OCI-LY1 (cell line): ENCODE measurements around the gene ACKR3.

Experiments used
- H2AFZ ChIP-seq: fragments of 200-600 bp; sonication (generic), shearing (Covaris generic); 2 replicates; pipeline ENCODE4 v1.6.0; 2014; ENCODE audit warnings: antibody characterized with exemption, mild to moderate bottlenecking, low read length
- H3F3A ChIP-seq: fragments of 200-600 bp; sonication (generic), shearing (Covaris generic); 2 replicates; pipeline ENCODE4 v1.6.0; 2014; ENCODE audit warnings: mild to moderate bottlenecking, antibody characterized with exemption, low read length, moderate library complexity; ENCODE audit not compliant: insufficient read depth
- H3K27ac ChIP-seq: fragments of 200-600 bp; sonication (generic); 2 replicates; pipeline ENCODE4 v1.5.1; 2014; ENCODE audit warnings: low read length, mixed run types, mild to moderate bottlenecking, low read depth; ENCODE audit not compliant: poor library complexity, severe bottlenecking
- H3K27me3 ChIP-seq: fragments of 200-600 bp; sonication (generic); 2 replicates; pipeline ENCODE4 v1.6.0; 2014; ENCODE audit warnings: antibody characterized with exemption, mild to moderate bottlenecking, low read length, moderate library complexity; ENCODE audit not compliant: insufficient read depth
- H3K36me3 ChIP-seq: fragments of 200-600 bp; sonication (generic); 2 replicates; pipeline ENCODE4 v1.6.1; 2014; ENCODE audit warnings: mild to moderate bottlenecking, antibody characterized with exemption, low read length, moderate library complexity, mixed read lengths; ENCODE audit not compliant: insufficient read depth
- H3K4me1 ChIP-seq: fragments of 200-600 bp; sonication (generic); 2 replicates; pipeline ENCODE4 v1.5.1; 2014; ENCODE audit warnings: mild to moderate bottlenecking, low read length, moderate library complexity; ENCODE audit not compliant: insufficient read depth, severe bottlenecking
- H3K4me2 ChIP-seq: fragments of 200-600 bp; sonication (generic), shearing (Covaris generic); 2 replicates; pipeline ENCODE4 v1.6.1; 2014; ENCODE audit warnings: low read length
- H3K4me3 ChIP-seq: fragments of 200-600 bp; sonication (generic); 2 replicates; pipeline ENCODE4 v1.5.1; 2014; ENCODE audit warnings: low read length, low read depth, mild to moderate bottlenecking, mixed read lengths; ENCODE audit not compliant: poor library complexity, severe bottlenecking
- H3K79me2 ChIP-seq: fragments of 200-600 bp; shearing (Covaris generic); 2 replicates; pipeline ENCODE4 v1.6.1; 2016; ENCODE audit warnings: mixed run types, low read length, mixed read lengths; ENCODE audit not compliant: insufficient read depth
- H3K9ac ChIP-seq: fragments of 200-600 bp; sonication (generic), shearing (Covaris generic); 2 replicates; pipeline ENCODE4 v1.6.1; 2014; ENCODE audit warnings: mild to moderate bottlenecking, low read length, mixed read lengths
- H3K9me2 ChIP-seq: fragments of 200-600 bp; sonication (generic), shearing (Covaris generic); 2 replicates; pipeline ENCODE4 v1.6.1; 2014; ENCODE audit warnings: low read depth, mild to moderate bottlenecking, low read length, mixed read lengths
- H3K9me3 ChIP-seq: fragments of 200-600 bp; shearing (Covaris generic); 2 replicates; pipeline ENCODE4 v1.6.1; 2014; ENCODE audit warnings: low read length, mixed read lengths
- H4K20me1 ChIP-seq: fragments of 200-600 bp; sonication (generic), shearing (Covaris generic); 2 replicates; pipeline ENCODE4 v1.6.0; 2016; ENCODE audit warnings: mild to moderate bottlenecking, low read length; ENCODE audit not compliant: insufficient read depth
- EZH2 ChIP-seq: fragments of 200-600 bp; sonication (generic), shearing (Covaris generic); IDR thresholded peaks from 2 replicates; pipeline ENCODE4 v1.8.0; 2017; ENCODE audit warnings: borderline replicate concordance, mixed run types, mild to moderate bottlenecking, antibody characterized with exemption, low read length, moderate library complexity, mixed read lengths
- TF ChIP-seq, protein P1 (sequence below): fragments of 200-600 bp; sonication (generic), shearing (Covaris generic); IDR thresholded peaks from 2 replicates; pipeline ENCODE4 v1.5.1; 2017; ENCODE audit warnings: mild to moderate bottlenecking, antibody characterized with exemption, low read length, moderate library complexity, mixed read lengths

ACKR3 gene

DNA sequence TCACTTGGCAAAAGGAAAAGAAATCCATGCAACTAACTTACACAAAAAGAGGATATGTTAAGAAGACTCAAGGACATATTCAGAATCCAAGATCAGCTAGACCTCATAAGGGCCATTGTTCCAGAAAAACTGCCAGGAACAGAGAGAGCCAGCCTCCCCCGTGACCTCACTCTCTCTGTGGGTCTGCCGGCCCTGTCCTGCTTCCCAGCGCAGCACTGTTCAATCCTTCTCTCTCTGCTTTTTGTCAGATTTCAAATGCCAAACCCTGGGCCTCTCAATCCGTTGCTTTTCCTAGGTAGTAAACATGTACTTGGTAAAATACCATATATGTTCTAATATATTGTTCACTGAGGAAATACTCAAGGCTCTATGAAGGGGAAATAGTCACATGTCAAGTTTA is 40.0 kb upstream of the ACKR3 start:
- no peak overlapping the region for H3K4me2 ChIP-seq
- H3F3A ChIP-seq = no peaks in the 10 kb centered on the region
- no peaks in the 10 kb centered on the region for H3K36me3 ChIP-seq
- no peaks in the 10 kb centered on the region for H3K79me2 ChIP-seq
- H3K9me2 ChIP-seq = no peaks in the 10 kb centered on the region
- H3K4me3 ChIP-seq = no peak overlapping the region
- no peak overlapping the region for H3K27ac ChIP-seq
- TF ChIP-seq, protein P1, sequence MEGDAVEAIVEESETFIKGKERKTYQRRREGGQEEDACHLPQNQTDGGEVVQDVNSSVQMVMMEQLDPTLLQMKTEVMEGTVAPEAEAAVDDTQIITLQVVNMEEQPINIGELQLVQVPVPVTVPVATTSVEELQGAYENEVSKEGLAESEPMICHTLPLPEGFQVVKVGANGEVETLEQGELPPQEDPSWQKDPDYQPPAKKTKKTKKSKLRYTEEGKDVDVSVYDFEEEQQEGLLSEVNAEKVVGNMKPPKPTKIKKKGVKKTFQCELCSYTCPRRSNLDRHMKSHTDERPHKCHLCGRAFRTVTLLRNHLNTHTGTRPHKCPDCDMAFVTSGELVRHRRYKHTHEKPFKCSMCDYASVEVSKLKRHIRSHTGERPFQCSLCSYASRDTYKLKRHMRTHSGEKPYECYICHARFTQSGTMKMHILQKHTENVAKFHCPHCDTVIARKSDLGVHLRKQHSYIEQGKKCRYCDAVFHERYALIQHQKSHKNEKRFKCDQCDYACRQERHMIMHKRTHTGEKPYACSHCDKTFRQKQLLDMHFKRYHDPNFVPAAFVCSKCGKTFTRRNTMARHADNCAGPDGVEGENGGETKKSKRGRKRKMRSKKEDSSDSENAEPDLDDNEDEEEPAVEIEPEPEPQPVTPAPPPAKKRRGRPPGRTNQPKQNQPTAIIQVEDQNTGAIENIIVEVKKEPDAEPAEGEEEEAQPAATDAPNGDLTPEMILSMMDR = no peak
- no peak for TF ChIP-seq EZH2
- no peaks in the 10 kb centered on the region for H3K4me1 ChIP-seq
- no peak overlapping the region for H3K9ac ChIP-seq
- H2AFZ ChIP-seq = no peak overlapping the region
- H3K27me3 ChIP-seq = no peaks in the 10 kb centered on the region
- H4K20me1 ChIP-seq = no peaks in the 10 kb centered on the region
- no peaks in the 10 kb centered on the region for H3K9me3 ChIP-seq

DNA sequence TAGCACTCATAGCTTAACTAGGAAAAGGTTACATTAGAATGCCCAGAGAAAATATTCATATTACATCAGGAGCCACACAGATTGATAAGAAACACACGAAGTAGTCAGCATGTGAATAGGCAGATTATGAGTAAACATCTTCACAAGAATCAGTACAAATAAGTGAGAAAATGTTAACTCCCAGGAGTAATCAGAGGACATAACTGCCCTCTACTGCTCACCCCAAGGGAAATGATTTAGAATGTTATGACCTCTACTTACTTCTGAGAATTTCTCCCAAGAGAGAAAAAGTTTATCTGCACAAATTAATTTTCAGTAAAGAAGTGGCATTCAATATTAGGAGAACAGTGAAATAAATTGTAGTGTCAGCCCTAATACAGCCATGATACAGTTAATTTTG is 39.1 kb upstream of the ACKR3 start:
- Histone ChIP-seq H3K9me2 (no peaks in the 10 kb centered on the region), H3K79me2 (no peaks in the 10 kb centered on the region), H2AFZ (no peak overlapping the region), H3K9ac (no peak overlapping the region), H4K20me1 (no peaks in the 10 kb centered on the region), H3K36me3 (no peaks in the 10 kb centered on the region), H3K9me3 (no peaks in the 10 kb centered on the region), H3K4me3 (no peak overlapping the region), H3K27me3 (no peaks in the 10 kb centered on the region), H3F3A (no peaks in the 10 kb centered on the region), H3K4me1 (no peaks in the 10 kb centered on the region), H3K4me2 (no peak overlapping the region), H3K27ac (no peak overlapping the region)
- no peak for TF ChIP-seq EZH2
- TF ChIP-seq, protein P1 = no peak

DNA sequence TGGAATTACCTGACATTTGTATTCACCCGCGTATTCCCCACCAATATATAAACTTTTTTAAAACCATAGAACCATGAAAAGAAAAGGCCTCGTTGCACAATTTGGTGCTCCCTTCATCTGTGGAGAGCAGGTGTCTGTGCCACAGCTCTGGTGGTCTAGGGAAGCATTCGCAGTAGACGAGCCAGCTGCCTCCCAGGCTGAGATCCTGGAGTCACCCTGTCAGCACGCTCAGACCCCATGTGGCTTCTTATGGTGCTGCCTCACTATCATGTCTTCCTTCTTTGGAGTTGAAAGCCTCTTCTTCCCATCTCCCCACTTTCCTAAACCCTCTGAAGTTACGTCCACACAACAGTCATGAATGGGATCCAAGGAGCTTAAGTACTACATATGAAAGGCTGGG is 38.4 kb upstream of the ACKR3 start:
- Histone ChIP-seq H3K4me2 (no peak overlapping the region), H3K27ac (no peak overlapping the region), H3K27me3 (no peaks in the 10 kb centered on the region), H3K9me3 (no peaks in the 10 kb centered on the region), H2AFZ (no peak overlapping the region), H3K4me3 (no peak overlapping the region), H4K20me1 (no peaks in the 10 kb centered on the region), H3K9me2 (no peaks in the 10 kb centered on the region), H3F3A (no peaks in the 10 kb centered on the region), H3K79me2 (no peaks in the 10 kb centered on the region), H3K36me3 (no peaks in the 10 kb centered on the region), H3K4me1 (no peaks in the 10 kb centered on the region), H3K9ac (no peak overlapping the region)
- TF ChIP-seq, protein P1 = no peak
- no peak for TF ChIP-seq EZH2
